Stimulated activated naive B cell treated with anti-CD40 and anti-IgM and Interleukin-4, amounts not matched to agents 10 μg/mL and 1 μg/mL and 100 μg/mL, for 72 hours (primary cell): ENCODE measurements around the gene MFAP3.
"Not testable (repeated sequence)": the region's sequence is repeated elsewhere in the genome, so short reads cannot be mapped to it uniquely, and the experiment has no call there.

Source experiments
- ATAC-seq, 2 donors: fragments of 150-1000 bp; cut with Tn5 transposase; replicated peaks; 2 replicates each; pipeline ENCODE4 v1.10.0; 2021; ENCODE audit warnings: moderate library complexity in 1 of 2
- DNase-seq: peaks from one replicate; pipeline ENCODE4 v3.0.0; 2021
- H3K27ac Mint-ChIP-seq: one replicate; pipeline ENCODE4 v1.8.0; 2022; ENCODE audit warnings: mild to moderate bottlenecking, mixed read lengths
- H3K27me3 Mint-ChIP-seq, 2 donors: one replicate each; pipeline ENCODE4 v1.8.0; 2022; ENCODE audit warnings: mixed read lengths in 2 of 2
- H3K36me3 Mint-ChIP-seq, 2 donors: one replicate each; pipeline ENCODE4 v1.8.0; 2022; ENCODE audit warnings: mixed read lengths in 2 of 2, mild to moderate bottlenecking in 1 of 2
- H3K4me1 Mint-ChIP-seq, 2 donors: one replicate each; pipeline ENCODE4 v1.8.0; 2022; ENCODE audit warnings: mixed read lengths in 2 of 2, mild to moderate bottlenecking in 1 of 2
- H3K4me3 Mint-ChIP-seq, 2 donors: one replicate each; pipeline ENCODE4 v1.8.0; 2022; ENCODE audit warnings: mild to moderate bottlenecking in 2 of 2, mixed read lengths in 2 of 2, moderate library complexity in 1 of 2
- H3K9me3 Mint-ChIP-seq, 2 donors: one replicate each; pipeline ENCODE4 v1.8.0; 2022; ENCODE audit warnings: mixed read lengths in 2 of 2, mild to moderate bottlenecking in 1 of 2

The MFAP3 gene

DNA sequence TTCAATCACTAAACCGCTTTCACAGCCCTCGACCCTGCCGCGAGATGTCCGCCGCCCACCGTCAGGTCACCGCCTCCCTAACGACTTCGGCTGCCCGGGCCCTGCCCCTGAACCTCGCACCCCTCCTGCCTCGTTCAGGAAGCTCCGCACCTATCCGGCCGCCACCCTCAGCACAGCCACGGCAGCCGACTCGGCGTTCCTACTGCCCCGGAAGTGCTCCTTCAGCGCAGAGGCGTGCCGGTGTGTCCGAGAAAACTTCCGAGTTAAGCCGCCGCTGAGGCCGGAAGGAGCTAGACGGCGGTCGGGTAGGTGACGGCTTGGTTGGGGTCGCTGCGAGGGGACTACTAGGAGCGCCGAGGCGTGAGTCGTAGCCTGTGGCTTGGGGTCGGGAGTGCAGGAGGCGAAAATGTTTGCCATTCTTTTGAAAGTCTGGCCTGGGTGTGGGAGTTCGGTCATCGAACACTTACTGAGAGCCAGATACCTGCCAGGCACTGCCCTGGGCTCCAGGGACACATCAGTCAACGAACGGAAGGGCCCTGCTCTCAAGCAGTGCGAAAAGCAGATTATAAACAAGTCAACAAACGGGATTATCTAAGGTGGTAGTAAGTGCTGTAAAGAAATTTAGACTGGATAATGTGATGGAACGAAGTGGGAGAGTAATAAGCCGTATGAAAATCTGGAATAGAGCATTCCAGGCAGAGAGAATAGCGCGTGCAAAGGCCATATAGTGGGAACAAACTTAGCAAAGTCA, at the start of gene MFAP3, which contains the start of gene FAM114A2:
MFAP3 (plus strand) TSS at position 261 of the 751 bp plus-strand sequence. CDS start 10,756 bp downstream, outside the sequence.
FAM114A2 (minus strand) TSS at position 204 of the 751 bp plus-strand sequence. CDS start 3,957 bp downstream, outside the sequence.
- H3K27ac Mint-ChIP-seq = peak within 1 kb of the TSS; percentile 97
- peak within 1 kb of the TSS; percentile 95 to 97 for H3K4me3 Mint-ChIP-seq
- H3K9me3 Mint-ChIP-seq = no peaks in the 10 kb centered on the region
- DNase-seq = peak; percentile 88
- peaks cover 3 to 17% of the 10 kb centered on the region in 2 donors for H3K36me3 Mint-ChIP-seq
- H3K27me3 Mint-ChIP-seq = no peaks in the 10 kb centered on the region
- peak; percentile 99 for ATAC-seq
- peaks cover 21 to 35% of the 10 kb centered on the region in 2 donors for H3K4me1 Mint-ChIP-seq

DNA sequence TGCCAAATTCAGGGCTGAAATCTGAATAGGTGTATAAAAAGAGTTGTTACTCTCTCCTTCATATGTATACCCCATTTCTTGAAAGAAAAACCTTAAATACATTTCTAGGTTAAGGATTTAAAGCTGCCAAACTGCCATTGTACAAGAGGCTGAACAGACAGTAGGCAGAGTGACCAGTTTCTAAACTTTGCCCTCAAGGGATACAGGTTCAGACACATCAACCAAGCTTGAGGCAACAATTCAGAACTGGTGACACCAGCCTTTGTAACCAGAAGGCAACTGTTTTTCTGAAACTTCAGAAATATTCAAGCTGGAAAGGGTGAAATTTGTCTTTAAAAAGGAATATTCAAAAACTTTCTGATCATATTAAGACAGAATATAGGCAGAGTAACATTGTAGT, 47.6 kb upstream of the MFAP3 start:
- DNase-seq = no peak
- Mint-ChIP-seq H3K9me3 (no peaks in the 10 kb centered on the region), H3K4me1 (no peaks in the 10 kb centered on the region), H3K27me3 (no peaks in the 10 kb centered on the region), H3K4me3 (no peak overlapping the region), H3K36me3 (peaks cover 18 to 49% of the 10 kb centered on the region in 2 donors), H3K27ac (no peak overlapping the region)
- ATAC-seq = no peak

DNA sequence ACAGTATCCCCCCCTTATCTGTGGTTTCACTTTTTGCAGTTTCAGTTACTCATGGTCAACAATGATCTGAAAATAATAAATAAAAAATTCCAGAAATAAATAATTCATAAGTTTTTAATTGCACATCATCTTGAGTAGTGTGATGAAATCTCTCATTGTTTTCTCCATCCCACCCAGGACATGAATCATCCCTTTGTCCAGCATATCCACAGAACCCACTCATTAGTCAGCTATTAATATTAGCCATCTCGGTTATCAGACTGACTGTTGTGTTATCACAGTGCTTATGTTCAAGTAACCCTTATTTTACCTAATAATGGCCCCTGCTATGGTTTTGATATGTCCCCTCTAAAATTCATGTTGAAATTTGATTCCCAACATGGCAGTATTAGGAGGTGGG, 40.8 kb upstream of the MFAP3 start:
- no peak for ATAC-seq
- H3K4me1 Mint-ChIP-seq = no peaks in the 10 kb centered on the region
- no peak overlapping the region for H3K27ac Mint-ChIP-seq
- no peak overlapping the region for H3K4me3 Mint-ChIP-seq
- H3K9me3 Mint-ChIP-seq = peaks cover 0 to 3% of the 10 kb centered on the region in 2 donors
- H3K27me3 Mint-ChIP-seq = no peaks in the 10 kb centered on the region
- peaks cover 31 to 59% of the 10 kb centered on the region in 2 donors for H3K36me3 Mint-ChIP-seq
- DNase-seq = no peak

DNA sequence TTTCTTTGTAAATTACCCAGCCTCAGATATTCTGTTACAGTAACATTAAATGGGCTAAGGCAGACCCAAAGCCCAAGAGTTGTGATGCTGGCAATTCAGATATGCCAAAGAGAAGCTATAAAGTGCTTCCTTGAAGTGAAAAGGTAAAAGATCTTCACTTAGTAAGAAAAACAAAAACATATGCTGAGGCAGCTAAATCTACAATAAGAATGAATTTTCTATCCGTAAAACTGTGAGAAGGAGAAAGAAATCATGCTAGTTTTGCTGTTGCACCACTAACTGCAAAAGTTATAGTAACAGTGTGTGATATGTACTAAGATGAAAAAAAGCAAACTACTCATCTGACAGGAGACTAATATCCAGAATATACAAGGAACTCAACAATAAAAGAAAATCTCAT, 40.0 kb upstream of the MFAP3 start:
- no peak for ATAC-seq
- Mint-ChIP-seq H3K27me3 (no peaks in the 10 kb centered on the region), H3K4me3 (no peak overlapping the region), H3K4me1 (no peaks in the 10 kb centered on the region), H3K27ac (no peak overlapping the region), H3K9me3 (peaks cover 0 to 3% of the 10 kb centered on the region in 2 donors), H3K36me3 (peaks cover 31 to 57% of the 10 kb centered on the region in 2 donors)
- DNase-seq = no peak

DNA sequence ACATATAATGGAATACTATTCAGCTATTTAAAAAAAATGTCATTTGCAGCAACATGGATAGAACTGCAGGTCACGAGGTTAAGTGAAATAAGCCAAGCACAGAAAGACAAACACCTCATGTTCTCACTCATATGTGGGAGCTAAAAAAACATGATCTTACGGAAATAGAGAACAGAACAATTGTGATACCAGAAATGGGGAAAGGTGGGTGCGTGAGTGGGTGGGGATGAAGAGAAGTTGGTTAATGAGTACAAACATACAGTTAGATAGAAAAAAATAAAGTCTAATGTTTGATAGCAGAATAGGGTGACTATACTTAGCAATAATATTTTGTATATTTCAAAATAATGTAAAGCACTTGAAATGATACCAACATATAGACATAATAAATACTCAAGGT, 38.8 kb upstream of the MFAP3 start:
- DNase-seq = no peak
- Mint-ChIP-seq H3K27ac (no peak overlapping the region), H3K9me3 (peaks cover 0 to 3% of the 10 kb centered on the region in 2 donors), H3K4me1 (no peaks in the 10 kb centered on the region), H3K27me3 (no peaks in the 10 kb centered on the region), H3K36me3 (peaks cover 36 to 52% of the 10 kb centered on the region in 2 donors), H3K4me3 (no peak overlapping the region)
- ATAC-seq = no peak

DNA sequence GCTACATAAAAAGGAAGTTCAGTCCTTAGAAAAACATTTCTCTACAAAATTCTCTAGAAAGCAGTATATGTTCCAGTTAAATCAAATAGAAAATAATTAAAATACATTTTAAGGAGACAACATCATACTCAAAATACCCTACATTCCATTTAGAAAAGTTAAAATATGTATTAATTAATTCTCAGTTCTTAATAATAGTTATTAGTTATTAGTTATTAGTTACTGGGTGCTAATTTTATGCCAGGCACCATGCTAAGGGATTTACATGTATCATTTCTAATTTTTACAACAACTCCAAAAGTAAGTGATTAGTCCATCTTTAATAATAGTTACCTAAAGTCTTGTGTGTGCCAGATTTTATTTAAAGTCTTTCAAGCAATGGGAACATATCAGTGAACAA, 38.1 kb upstream of the MFAP3 start:
- no peaks in the 10 kb centered on the region for H3K4me1 Mint-ChIP-seq
- H3K27ac Mint-ChIP-seq = no peak overlapping the region
- no peaks in the 10 kb centered on the region for H3K27me3 Mint-ChIP-seq

DNA sequence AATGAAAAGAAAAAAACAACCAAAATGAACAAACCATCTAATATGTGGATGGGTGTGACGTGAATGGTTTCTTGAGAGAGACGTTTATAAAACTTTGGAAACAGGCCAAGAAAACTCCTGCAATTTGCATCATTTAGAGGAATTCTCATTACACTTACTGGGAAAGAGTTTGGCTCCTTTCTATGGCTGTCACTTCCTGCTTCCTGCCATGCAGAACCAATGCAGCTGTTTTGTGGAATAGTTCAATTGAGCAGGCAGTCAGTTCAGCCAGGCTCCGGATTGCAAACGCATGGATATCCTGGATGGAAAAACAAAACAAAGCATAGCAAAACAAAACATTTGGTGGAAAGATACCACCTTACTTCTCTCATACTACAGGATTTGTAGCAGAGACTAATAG, 36.7 kb upstream of the MFAP3 start:
- ATAC-seq (no peak), DNase-seq (no peak)
- no peak overlapping the region for H3K4me3 Mint-ChIP-seq
- peaks cover 33 to 45% of the 10 kb centered on the region in 2 donors for H3K36me3 Mint-ChIP-seq
- no peak overlapping the region for H3K27ac Mint-ChIP-seq
- H3K4me1 Mint-ChIP-seq = no peaks in the 10 kb centered on the region
- peaks cover 0 to 3% of the 10 kb centered on the region in 2 donors for H3K9me3 Mint-ChIP-seq
- H3K27me3 Mint-ChIP-seq = no peaks in the 10 kb centered on the region

More for the DNA sequence above, 38.1 kb upstream of the MFAP3 start:
- DNase-seq = no peak
- no peak for ATAC-seq
- H3K4me3 Mint-ChIP-seq = no peak overlapping the region
- peaks cover 0 to 3% of the 10 kb centered on the region in 2 donors for H3K9me3 Mint-ChIP-seq
- H3K36me3 Mint-ChIP-seq = peaks cover 34 to 49% of the 10 kb centered on the region in 2 donors

DNA sequence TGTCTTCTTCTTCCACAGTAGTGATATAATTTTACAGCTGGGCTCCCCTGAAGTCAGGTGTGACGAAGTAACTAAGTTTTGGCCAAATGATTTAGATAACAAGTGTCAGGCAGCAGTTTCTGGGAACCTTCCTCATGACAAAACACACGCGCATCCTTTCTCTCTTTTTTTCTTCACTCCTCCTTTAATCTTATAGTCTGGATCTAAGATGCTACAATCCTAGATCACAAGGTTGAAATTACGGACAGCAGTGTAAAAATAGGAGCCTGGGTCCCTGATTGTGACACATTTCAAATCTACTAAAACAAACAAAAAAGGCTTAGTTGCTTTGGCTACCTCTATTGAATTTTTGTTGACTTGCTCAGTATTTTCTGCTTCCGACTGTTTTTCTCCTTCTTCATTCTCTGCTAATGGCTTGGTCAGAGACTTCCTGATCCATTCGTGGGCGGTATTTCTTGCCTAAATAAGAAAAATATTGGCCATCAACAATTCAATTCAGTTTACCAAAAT, 36.2 kb upstream of the MFAP3 start:
- H3K9me3 Mint-ChIP-seq = peaks cover 0 to 3% of the 10 kb centered on the region in 2 donors
- no peak for ATAC-seq
- no peak for DNase-seq
- no peaks in the 10 kb centered on the region for H3K27me3 Mint-ChIP-seq
- peaks cover 29 to 40% of the 10 kb centered on the region in 2 donors for H3K36me3 Mint-ChIP-seq
- H3K4me3 Mint-ChIP-seq = no peak overlapping the region
- H3K4me1 Mint-ChIP-seq = no peaks in the 10 kb centered on the region
- H3K27ac Mint-ChIP-seq = no peak overlapping the region

DNA sequence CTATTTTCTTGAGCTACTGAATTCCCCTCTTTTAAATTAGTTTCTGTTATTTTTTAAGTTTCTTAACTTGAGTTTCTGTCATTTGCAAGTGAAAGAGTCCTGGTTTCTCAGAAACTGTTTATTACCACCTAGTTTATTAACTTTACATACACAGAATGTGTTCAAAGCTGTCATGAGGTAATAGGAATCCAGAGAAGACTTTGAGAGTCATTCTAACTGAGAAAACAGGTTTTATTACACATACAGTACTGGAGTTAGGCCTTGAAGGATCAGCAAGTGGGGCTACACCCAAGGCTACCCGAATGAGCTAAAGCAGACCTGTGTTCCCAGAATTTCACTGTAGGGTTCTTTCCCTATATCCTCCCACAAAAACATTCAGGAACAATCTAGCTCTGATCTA, 33.1 kb upstream of the MFAP3 start:
- Mint-ChIP-seq H3K27ac (no peak overlapping the region), H3K4me1 (no peaks in the 10 kb centered on the region), H3K4me3 (no peak overlapping the region), H3K9me3 (no peaks in the 10 kb centered on the region), H3K36me3 (peaks cover 19 to 40% of the 10 kb centered on the region in 2 donors), H3K27me3 (no peaks in the 10 kb centered on the region)
- no peak for DNase-seq
- no peak for ATAC-seq

DNA sequence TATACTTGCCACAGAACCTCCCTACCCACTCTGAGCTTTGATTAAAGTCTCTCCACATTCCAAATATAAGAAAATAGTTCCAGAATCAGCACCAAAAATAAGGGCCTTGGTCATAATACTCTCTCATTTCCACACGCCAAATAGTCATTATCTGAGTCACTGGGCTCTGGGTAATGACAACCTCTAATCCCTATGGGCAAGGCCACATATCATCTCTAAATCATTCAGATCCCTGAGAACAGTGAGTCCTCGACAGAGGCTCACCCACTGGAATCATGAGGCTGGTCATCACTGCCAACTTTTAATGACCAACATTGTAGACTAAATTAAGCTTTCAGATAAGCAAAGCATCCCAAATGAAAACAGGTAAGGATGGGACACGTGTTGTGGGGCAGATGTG, 28.1 kb upstream of the MFAP3 start:
- Mint-ChIP-seq H3K27ac (no peak overlapping the region), H3K4me3 (no peak overlapping the region), H3K27me3 (no peaks in the 10 kb centered on the region), H3K9me3 (no peaks in the 10 kb centered on the region), H3K4me1 (no peaks in the 10 kb centered on the region), H3K36me3 (peaks cover 37 to 65% of the 10 kb centered on the region in 2 donors)
- DNase-seq (no peak), ATAC-seq (no peak)

DNA sequence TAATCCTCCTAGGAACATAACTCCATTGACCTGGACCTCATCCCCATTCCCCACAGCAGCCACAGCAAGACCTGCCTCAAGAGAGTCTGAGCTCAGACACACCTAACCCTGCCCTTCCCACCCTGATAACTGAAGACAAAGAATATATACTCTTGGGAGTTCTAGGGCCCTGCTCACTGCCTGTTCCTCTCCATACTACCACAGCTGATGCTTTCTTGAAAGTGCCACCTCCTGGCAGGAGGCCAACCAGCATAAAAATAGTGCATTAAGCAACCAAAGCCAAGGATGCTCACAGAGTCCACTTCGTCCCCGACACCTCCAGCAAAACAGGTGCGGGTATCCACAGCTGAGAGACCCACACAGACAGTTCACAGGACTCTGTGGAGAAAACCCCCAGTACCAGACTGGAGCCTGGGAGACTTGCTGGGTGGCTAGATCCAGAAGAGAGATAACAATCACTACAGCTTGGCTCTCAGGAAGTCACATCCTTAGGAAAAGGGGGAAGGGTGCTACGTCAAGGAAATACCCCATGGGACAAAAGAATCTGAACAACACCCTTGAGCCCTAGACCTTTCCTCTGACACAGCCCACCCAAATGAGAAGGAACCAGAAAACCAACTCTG, 23.6 kb upstream of the MFAP3 start:
- no peak for ATAC-seq
- peaks cover 8 to 21% of the 10 kb centered on the region in 2 donors for H3K4me1 Mint-ChIP-seq
- peaks cover 65 to 82% of the 10 kb centered on the region in 2 donors for H3K36me3 Mint-ChIP-seq

DNA sequence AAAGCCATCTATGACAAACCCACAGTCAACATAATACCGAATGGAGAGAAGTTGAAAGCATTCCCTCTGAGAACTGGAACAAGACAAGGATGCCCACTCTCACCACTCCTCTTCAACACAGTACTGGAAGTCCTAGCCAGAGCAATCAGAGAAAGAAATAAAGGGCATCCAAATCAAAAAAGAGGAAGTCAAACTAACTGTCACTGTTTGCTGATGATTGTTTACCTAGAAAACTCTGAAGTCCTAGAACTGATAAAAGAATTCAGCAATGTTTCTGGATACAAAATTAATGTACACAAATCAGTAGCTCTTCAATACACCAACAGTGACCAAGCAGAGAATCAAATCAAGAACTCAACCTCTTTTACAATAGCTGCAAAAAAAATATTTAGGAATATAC, 19.8 kb upstream of the MFAP3 start:
- not testable (repeated sequence) for H3K4me3 Mint-ChIP-seq, H3K27me3 Mint-ChIP-seq, ATAC-seq, DNase-seq, H3K9me3 Mint-ChIP-seq, H3K27ac Mint-ChIP-seq
- Mint-ChIP-seq H3K4me1 (peaks cover 11 to 24% of the 10 kb centered on the region in 2 donors), H3K36me3 (peaks cover 81 to 89% of the 10 kb centered on the region in 2 donors)

More for the DNA sequence above, 23.6 kb upstream of the MFAP3 start:
- Mint-ChIP-seq H3K27ac (no peak overlapping the region), H3K9me3 (peaks cover 0 to 5% of the 10 kb centered on the region in 2 donors), H3K4me3 (no peak overlapping the region), H3K27me3 (no peaks in the 10 kb centered on the region)
- DNase-seq = no peak

DNA sequence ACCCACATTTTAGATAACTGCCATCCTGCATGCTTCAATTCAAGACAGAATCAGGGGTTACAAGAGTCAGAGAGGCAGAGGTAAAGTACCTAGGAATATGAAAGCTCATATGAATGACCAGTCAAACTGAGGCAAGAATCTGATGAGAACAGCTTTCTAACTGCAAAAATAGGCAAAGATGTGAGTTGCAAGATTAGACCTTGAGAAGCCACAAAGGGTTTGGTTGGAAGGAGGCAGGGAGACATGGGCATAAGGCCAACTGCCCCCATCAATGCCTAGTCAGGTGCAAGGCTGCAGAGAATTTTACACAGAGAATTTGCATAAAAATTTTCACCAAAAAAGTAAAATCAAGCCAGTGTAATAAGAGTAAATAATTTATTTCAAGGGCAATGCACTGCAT, 12.8 kb upstream of the MFAP3 start:
- DNase-seq (no peak), ATAC-seq (no peak)
- H3K4me3 Mint-ChIP-seq = no peak overlapping the region
- H3K27ac Mint-ChIP-seq = no peak overlapping the region
- no peaks in the 10 kb centered on the region for H3K9me3 Mint-ChIP-seq
- no peaks in the 10 kb centered on the region for H3K27me3 Mint-ChIP-seq
- H3K36me3 Mint-ChIP-seq = peaks cover 32 to 51% of the 10 kb centered on the region in 2 donors
- peaks cover 0 to 3% of the 10 kb centered on the region in 2 donors for H3K4me1 Mint-ChIP-seq

DNA sequence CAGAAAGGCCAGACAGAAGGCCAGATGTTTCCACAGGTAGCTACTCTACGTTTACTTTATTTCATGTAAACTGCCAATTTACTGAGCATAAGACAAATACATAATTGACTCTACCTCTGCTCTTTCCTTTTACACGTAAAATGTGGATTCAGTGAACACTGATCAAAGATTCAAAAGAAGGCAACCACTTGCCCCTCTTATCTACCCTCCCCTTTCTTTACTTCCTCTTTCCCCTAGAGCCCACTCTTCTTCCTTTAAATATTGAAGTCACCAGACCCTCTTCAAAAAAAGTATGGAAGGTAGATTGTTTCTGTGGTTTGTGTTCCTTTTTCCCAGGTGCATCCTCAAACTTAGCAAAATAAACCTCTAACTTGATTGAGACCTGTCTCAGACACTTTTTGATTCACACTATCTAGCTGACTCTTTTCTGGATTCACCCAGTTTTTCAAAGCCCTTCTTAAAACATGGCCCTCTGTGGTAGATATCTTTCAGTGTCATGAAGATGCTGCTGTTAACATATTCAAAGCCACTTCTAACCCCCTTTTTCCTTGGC, 6.8 kb upstream of the MFAP3 start:
- Mint-ChIP-seq H3K27ac (no peak overlapping the region), H3K4me1 (peaks cover 0 to 8% of the 10 kb centered on the region in 2 donors), H3K4me3 (no peak overlapping the region), H3K36me3 (peaks cover 19 to 46% of the 10 kb centered on the region in 2 donors), H3K27me3 (no peaks in the 10 kb centered on the region), H3K9me3 (no peaks in the 10 kb centered on the region)
- no peak for ATAC-seq
- DNase-seq = no peak
